ENCODE data around the gene UGT1A7.

UGT1A7 gene

DNA sequence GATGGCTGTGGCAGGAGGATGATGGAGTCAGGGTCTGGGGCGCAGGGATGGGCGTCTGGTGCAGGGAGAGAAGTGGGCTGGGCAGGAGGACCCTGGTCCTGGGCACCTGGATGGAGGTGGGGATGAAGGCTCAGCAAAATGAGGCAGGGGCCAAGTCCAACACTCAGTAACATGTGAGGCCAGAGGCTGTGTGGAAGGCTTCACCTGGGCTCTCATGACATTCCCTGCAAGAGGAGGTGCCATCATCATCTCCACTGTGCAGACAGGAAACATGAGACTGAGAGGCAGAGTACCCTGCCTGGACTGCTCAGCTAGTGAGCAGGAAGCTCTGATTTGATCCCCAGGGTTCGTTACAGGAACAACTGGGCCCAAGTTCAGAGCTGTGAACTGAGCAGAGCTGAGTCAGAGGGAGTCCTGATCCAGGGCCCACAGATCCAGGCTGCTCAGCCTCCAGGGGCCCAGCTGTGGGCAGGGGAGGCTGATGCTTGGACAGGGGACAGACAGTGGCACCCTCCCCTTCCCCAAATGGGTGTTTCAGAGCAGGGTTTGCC lies 135.7 kb downstream of the UGT1A7 start:
- DNase-seq (ENCODE audit: low read depth), result no peak
- TF ChIP-seq CTCF (IDR thresholded peaks at IDR 0.05; ENCODE audit: control insufficient read depth, extremely low read depth, insufficient read depth), result no peak
- no peak overlapping the region for H3K4me3 ChIP-seq (ENCODE audit: low read depth, low read length)

DNA sequence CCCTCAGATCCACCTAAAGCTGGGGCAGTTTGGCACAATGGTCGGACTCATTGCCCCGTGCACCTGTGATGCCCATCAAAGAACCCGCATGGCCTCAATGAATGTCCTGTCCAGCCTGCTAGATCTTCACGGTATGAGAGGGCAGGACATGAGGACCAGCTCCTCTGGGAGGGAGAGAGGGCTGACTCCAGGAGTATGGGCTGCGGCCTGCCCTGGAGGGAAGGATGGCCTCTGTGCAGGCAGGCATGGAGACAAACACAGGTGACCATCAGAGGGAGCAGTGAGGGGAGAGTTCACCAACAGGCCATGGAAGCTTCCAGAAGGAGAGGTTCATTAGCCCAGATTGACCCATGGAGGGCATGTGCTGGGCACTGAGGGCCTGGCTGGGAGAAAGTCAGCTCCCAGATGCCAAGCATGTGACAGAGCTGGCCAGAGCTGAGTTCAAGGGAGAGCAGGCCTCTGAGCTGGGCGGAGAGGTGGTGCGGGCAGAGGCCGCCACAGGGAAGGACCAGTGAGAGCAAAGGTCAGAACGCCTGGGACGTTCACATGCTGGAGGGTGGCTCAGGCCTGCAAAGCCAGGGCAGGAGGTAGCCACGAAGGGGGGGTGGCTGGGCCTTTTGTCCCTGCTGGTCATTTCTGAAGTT lies 136.4 kb downstream of the UGT1A7 start:
- no peak for TF ChIP-seq CTCF (IDR thresholded peaks at IDR 0.05; ENCODE audit: control insufficient read depth, extremely low read depth, insufficient read depth)
- no peak for DNase-seq (ENCODE audit: low read depth)
- H3K4me3 ChIP-seq (ENCODE audit: low read depth, low read length), result no peak overlapping the region

DNA sequence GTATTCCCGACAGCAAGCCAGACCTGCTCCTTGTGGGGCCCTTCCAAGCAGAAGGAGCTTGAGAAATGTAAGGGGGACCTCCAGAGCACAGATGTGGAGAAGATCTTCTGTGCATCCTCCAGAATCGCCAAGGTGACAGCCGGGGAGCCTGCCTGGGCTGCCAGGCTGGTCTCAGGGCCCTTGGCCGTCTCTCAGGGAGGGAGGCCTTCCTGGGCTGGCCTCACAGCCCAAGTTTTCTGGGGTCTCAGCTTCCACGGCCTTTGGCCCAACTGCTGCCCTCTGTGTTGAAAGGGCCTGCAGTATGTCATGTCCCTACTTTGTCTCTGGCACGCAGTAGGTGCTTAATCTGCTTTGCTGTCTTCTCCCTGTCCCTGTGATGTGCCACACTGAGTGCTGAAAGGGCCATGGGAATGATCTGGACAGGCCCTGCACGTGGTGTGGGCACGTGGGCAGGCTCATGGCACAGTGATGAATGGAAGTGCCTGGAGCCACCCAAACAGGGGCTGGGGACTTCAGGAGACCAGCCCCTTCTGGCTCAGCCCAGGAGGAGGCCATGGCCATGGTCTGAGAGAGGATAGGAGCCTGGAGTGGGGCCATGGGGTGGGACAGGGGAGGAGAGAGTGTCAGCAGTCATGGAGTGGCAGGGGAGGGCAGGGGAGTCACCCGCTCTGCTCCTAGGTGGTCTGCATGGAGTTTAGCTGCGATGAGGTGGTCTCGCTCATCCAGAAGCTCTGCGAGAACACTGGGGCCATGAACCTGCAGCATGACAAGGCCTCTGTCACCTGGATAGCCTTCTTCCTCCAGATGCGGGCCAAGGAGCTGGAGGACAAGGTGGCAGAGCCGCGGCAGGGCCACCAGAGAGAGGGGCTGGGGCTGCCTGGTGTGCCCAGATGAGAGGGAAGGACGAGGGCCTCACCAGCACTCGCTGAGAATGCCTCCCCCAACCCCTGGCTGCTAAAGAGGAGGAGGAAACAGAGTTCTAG lies 137.2 kb downstream of the UGT1A7 start:
- no peak for TF ChIP-seq CTCF (IDR thresholded peaks at IDR 0.05; ENCODE audit: control insufficient read depth, extremely low read depth, insufficient read depth)
- no peak overlapping the region for H3K4me3 ChIP-seq (ENCODE audit: low read depth, low read length)
- no peak for DNase-seq (ENCODE audit: low read depth)

DNA sequence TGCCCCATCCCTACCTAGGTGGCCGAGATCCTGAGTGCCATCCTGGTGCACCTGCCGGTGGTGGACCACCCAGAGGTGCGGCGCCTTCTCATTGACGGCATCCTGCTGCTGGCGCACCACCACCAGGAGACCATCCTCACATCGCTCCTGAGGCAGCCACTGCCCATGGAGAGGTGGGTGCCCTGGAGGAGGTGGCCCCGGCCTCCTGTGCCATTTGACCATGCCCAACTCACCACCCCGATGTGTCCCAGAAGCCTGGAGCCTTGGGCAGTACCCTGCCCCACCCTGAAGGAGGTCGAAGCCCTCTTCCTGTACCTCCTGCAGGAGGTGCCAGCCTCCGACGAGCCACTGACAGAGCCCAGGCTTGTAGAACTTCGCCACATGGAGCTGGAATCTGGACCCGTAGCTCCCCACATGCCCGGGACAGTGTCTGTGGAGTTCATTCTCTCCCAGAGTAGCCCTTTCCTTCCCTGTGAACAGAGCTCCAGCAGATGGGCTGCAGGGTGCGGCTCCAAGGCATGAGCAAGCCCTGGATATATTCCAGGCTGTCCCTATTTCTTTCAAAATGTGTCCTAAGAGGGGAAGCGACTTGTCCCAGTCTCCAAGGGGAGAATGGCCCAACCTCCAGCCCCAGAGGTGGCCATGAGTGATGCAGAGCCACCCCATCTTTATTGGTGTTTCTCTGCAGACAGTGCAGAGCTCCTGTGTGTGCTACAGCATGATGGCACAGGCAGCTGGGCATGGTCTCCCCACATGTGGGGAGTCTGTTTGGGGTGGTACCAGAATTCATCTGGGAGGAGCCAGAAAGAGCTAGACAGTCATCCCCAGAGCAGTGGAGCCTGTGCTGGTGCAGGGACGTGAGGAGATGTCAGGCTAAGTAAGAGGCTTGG lies 138.4 kb downstream of the UGT1A7 start:
- TF ChIP-seq CTCF (IDR thresholded peaks at IDR 0.05; ENCODE audit: control insufficient read depth, extremely low read depth, insufficient read depth), result no peak
- no peak for DNase-seq (ENCODE audit: low read depth)
- H3K4me3 ChIP-seq (ENCODE audit: low read depth, low read length), result no peak overlapping the region

GRCh38 chr2:233820774-233821105 lies 139.0 kb downstream of the UGT1A7 start:
- DNase-seq (ENCODE audit: low read depth), result no peak
- no peak overlapping the region for H3K4me3 ChIP-seq (ENCODE audit: low read depth, low read length)
- TF ChIP-seq CTCF (IDR thresholded peaks at IDR 0.05; ENCODE audit: control insufficient read depth, extremely low read depth, insufficient read depth), result no peak

GRCh38 chr2:233821196-233821595 lies 139.5 kb downstream of the UGT1A7 start:
- no peak for DNase-seq (ENCODE audit: low read depth)
- H3K4me3 ChIP-seq (ENCODE audit: low read depth, low read length), result no peak overlapping the region
- TF ChIP-seq CTCF (IDR thresholded peaks at IDR 0.05; ENCODE audit: control insufficient read depth, extremely low read depth, insufficient read depth), result no peak
